HL-60 (cell line): ENCODE results near the gene RSPO3.

ENCODE experiments used
- DNase-seq, 2 experiments: peaks; one replicate each; pipeline ENCODE4 v3.0.0-alpha.2; 2010 to 2020; ENCODE audit warnings: low read depth in 1 of 2, low spot score in 1 of 2
- H3K27ac ChIP-seq: fragments of 250-450 bp; sonication (Bioruptor Pico); replicated peaks from 2 replicates; pipeline ENCODE4 v1.5.1; 2020; ENCODE audit warnings: mild to moderate bottlenecking, moderate library complexity
- H3K27me3 ChIP-seq: fragments of 250-450 bp; sonication (Bioruptor Pico); 2 replicates; pipeline ENCODE4 v1.5.1; 2021; ENCODE audit warnings: mild to moderate bottlenecking, moderate library complexity; ENCODE audit not compliant: insufficient read depth, poor library complexity, severe bottlenecking
- H3K4me3 ChIP-seq: replicated peaks from 2 replicates; pipeline ENCODE4 v1.5.1; 2011; ENCODE audit warnings: mild to moderate bottlenecking, control low read depth, low read length; ENCODE audit not compliant: insufficient read depth
- GABPA ChIP-seq: IDR thresholded peaks from 2 replicates; pipeline ENCODE4 v1.6.1; 2012; ENCODE audit warnings: low read depth
- POLR2AphosphoS5 ChIP-seq: IDR thresholded peaks from 2 replicates; pipeline ENCODE4 v1.6.1; 2012; ENCODE audit warnings: low read depth
- SPI1 ChIP-seq: IDR thresholded peaks from 2 replicates; pipeline ENCODE4 v1.6.1; 2012; ENCODE audit warnings: low read depth, mild to moderate bottlenecking, borderline replicate concordance
- TF ChIP-seq, protein P1 (sequence below): IDR thresholded peaks from 2 replicates; pipeline ENCODE4 v1.6.1; 2012; ENCODE audit warnings: low read depth; ENCODE audit not compliant: insufficient replicate concordance
- TF ChIP-seq, protein P2 (sequence below): IDR thresholded peaks from one replicate; pipeline ENCODE4 v1.5.1; 2011; ENCODE audit warnings: low read length, control low read depth, inconsistent platforms; ENCODE audit not compliant: insufficient read depth

The RSPO3 gene

DNA sequence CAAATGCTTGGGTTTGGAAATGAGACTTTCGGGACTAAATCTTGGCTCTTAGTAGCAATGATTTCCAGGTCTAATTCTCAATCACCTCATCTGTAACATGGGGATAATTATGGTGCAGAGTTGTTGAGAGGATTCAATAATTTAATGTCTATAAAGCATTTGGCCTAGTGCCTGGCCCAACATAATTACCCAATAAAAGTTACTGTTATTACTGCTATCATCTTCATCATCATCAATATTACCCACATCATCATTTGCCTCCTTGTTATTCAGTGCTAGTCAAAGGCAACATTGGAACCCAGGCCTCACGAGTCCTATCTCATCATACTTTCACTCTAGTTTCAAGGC is 34.5 kb upstream of the RSPO3 start:
- Histone ChIP-seq H3K27ac (no peak overlapping the region), H3K4me3 (no peak overlapping the region), H3K27me3 (no peaks in the 10 kb centered on the region)
- DNase-seq: no peak
- TF ChIP-seq SPI1: no peak
- TF ChIP-seq, protein P1, sequence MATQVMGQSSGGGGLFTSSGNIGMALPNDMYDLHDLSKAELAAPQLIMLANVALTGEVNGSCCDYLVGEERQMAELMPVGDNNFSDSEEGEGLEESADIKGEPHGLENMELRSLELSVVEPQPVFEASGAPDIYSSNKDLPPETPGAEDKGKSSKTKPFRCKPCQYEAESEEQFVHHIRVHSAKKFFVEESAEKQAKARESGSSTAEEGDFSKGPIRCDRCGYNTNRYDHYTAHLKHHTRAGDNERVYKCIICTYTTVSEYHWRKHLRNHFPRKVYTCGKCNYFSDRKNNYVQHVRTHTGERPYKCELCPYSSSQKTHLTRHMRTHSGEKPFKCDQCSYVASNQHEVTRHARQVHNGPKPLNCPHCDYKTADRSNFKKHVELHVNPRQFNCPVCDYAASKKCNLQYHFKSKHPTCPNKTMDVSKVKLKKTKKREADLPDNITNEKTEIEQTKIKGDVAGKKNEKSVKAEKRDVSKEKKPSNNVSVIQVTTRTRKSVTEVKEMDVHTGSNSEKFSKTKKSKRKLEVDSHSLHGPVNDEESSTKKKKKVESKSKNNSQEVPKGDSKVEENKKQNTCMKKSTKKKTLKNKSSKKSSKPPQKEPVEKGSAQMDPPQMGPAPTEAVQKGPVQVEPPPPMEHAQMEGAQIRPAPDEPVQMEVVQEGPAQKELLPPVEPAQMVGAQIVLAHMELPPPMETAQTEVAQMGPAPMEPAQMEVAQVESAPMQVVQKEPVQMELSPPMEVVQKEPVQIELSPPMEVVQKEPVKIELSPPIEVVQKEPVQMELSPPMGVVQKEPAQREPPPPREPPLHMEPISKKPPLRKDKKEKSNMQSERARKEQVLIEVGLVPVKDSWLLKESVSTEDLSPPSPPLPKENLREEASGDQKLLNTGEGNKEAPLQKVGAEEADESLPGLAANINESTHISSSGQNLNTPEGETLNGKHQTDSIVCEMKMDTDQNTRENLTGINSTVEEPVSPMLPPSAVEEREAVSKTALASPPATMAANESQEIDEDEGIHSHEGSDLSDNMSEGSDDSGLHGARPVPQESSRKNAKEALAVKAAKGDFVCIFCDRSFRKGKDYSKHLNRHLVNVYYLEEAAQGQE: no peak
- TF ChIP-seq GABPA: no peak
- TF ChIP-seq POLR2AphosphoS5: no peak
- TF ChIP-seq, protein P2, sequence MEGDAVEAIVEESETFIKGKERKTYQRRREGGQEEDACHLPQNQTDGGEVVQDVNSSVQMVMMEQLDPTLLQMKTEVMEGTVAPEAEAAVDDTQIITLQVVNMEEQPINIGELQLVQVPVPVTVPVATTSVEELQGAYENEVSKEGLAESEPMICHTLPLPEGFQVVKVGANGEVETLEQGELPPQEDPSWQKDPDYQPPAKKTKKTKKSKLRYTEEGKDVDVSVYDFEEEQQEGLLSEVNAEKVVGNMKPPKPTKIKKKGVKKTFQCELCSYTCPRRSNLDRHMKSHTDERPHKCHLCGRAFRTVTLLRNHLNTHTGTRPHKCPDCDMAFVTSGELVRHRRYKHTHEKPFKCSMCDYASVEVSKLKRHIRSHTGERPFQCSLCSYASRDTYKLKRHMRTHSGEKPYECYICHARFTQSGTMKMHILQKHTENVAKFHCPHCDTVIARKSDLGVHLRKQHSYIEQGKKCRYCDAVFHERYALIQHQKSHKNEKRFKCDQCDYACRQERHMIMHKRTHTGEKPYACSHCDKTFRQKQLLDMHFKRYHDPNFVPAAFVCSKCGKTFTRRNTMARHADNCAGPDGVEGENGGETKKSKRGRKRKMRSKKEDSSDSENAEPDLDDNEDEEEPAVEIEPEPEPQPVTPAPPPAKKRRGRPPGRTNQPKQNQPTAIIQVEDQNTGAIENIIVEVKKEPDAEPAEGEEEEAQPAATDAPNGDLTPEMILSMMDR: no peak

DNA sequence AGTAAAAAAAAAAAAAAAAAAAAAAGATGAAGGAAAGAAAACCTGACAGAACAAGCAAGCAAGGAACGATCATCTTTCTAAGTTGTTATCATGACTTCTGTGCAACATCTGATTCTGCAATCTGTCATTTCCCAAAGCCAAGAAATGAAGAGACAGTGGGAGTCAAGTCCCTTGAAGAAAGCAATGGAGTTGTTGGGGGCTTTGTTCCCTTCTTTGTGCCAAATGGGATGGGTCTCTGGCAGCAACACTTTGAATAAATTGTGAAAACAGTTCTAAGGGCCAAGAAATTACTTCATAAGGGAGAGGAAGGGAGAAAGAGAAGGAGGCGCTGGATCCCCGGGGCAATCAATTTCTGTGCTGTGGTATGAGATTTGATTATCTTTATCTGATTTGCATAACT is 33.3 kb upstream of the RSPO3 start:
- H3K27ac ChIP-seq: no peak overlapping the region
- H3K4me3 ChIP-seq: no peak overlapping the region
- no peaks in the 10 kb centered on the region for H3K27me3 ChIP-seq
- no peak for TF ChIP-seq SPI1
- TF ChIP-seq, protein P2: no peak
- TF ChIP-seq, protein P1: no peak
- TF ChIP-seq POLR2AphosphoS5: no peak
- TF ChIP-seq GABPA: no peak
- DNase-seq: no peak

DNA sequence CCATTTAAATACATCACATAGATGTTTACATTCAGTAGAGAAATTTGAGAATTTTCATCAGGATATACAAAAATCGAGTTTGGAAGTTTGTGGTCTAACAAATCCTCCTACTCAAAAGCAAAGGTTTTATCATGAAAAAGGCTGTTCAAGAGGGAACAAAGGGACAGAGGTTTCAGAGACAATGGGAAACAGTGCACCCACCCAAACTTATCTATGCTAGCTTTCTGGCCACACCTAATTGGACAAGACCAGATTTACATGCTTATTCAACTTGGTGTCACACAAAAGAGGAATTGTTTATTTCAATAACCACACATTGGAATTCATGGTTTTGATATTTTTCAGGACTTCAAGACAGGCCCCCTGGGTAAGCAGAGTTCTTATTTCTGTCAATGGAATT is 28.4 kb upstream of the RSPO3 start:
- Histone ChIP-seq H3K4me3 (no peak overlapping the region), H3K27ac (no peak overlapping the region), H3K27me3 (peaks cover 5% of the 10 kb centered on the region)
- DNase-seq: no peak
- TF ChIP-seq, protein P1: no peak
- TF ChIP-seq, protein P2: no peak
- TF ChIP-seq GABPA (no peak), POLR2AphosphoS5 (no peak), SPI1 (no peak)
